K562 (cell line): ENCODE results near the gene TPRG1L. TPM values are rescaled to one million over a fixed set of nuclear protein-coding genes. Genes with fewer than 3 reads are reported as not detected.
A peak's percentile ranks its signal among the peaks of the same experiment; 100 is the strongest.

ENCODE experiments used
- ATAC-seq: fragments of 200-7000 bp; cut with Tn5 transposase; 3 replicates; pipeline ENCODE4 v1.9.1; 2020; ENCODE audit warnings: moderate library complexity
- BruUV-seq: library from RNA; stranded (reverse); fragments of 400-500 nt; replicated peaks from 2 replicates; lab custom pipeline; 2021; lab: Mats Ljungman, UMichigan
- CTCF ChIA-PET: fragments of 300-600 bp; formaldehyde crosslinking; extraction: SDS; loops from one replicate; lab custom pipeline; 2021; ENCODE audit warnings: low intra/inter-chr PET ratio; lab: Yijun Ruan, JAX
- POLR2A ChIA-PET: fragments of 300-600, 350-650 bp; sonication (Branson Sonifier 250); formaldehyde crosslinking; extraction: SDS; loops from one replicate; lab custom pipeline; 2021; ENCODE audit warnings: antibody characterized with exemption, inconsistent platforms; lab: Yijun Ruan, JAX
- DNase-seq, 4 experiments: peaks; one replicate each; pipeline versions ENCODE4 v3.0.0 to v3.0.0-alpha.2; 2011 to 2018; ENCODE audit warnings: low spot score in 3 of 4, mixed read lengths in 3 of 4; ENCODE audit errors: extremely low read depth in 1 of 4
- FAIRE-seq: peaks from 2 replicates; lab custom pipeline; 2011; peaks lifted over from hg19 to GRCh38; lab: Jason Lieb, UNC
- H2AFZ ChIP-seq: 2 replicates; pipeline ENCODE4 v1.6.0; 2011; ENCODE audit warnings: low read depth, low read length, control low read depth, inconsistent platforms
- H3K27ac ChIP-seq: fragments of 200-600 bp; 3 replicates; pipeline ENCODE4 v1.8.0; 2011; ENCODE audit warnings: low read depth, mild to moderate bottlenecking, control low read depth, inconsistent platforms, low read length, moderate library complexity, mixed read lengths; ENCODE audit errors: extremely low read depth
- H3K27me3 ChIP-seq, 2 experiments: fragments of 300-600 bp in 1 of 2; 2 replicates in 1 of 2; 3 replicates in 1 of 2; pipeline versions ENCODE4 v1.6.0 to v1.8.0; 2011; ENCODE audit warnings: inconsistent platforms in 2 of 2, low read length in 2 of 2, mild to moderate bottlenecking in 1 of 2, mixed read lengths in 1 of 2, moderate library complexity in 1 of 2; ENCODE audit not compliant: control insufficient read depth in 2 of 2, insufficient read depth in 2 of 2
- H3K36me3 ChIP-seq: fragments of 300-600 bp; 3 replicates; pipeline ENCODE4 v1.8.0; 2011; ENCODE audit warnings: mild to moderate bottlenecking, low read length, inconsistent platforms; ENCODE audit not compliant: control insufficient read depth, insufficient read depth
- H3K4me1 ChIP-seq, 2 experiments: fragments of 200-600 bp in 1 of 2; replicated peaks in 1 of 2; 2 replicates in 1 of 2; 3 replicates in 1 of 2; pipeline versions ENCODE4 v1.5.1 to v1.8.0; 2011; ENCODE audit warnings: inconsistent platforms in 2 of 2, low read length in 2 of 2, mild to moderate bottlenecking in 1 of 2, mixed read lengths in 1 of 2, moderate library complexity in 1 of 2; ENCODE audit not compliant: control insufficient read depth in 2 of 2, insufficient read depth in 2 of 2
- H3K4me2 ChIP-seq: 2 replicates; pipeline ENCODE4 v1.6.1; 2011; ENCODE audit warnings: low read length, control low read depth, inconsistent platforms, mixed read lengths; ENCODE audit not compliant: insufficient read depth
- H3K4me3 ChIP-seq: fragments of 200-600 bp; sonication (generic), shearing (Covaris generic); 2 replicates; pipeline ENCODE4 v1.5.1; 2016; ENCODE audit warnings: control low read depth, inconsistent platforms
- H3K79me2 ChIP-seq: fragments of 200-600 bp; 3 replicates; pipeline ENCODE4 v1.8.0; 2011; ENCODE audit warnings: low read length, inconsistent platforms; ENCODE audit not compliant: control insufficient read depth, insufficient read depth
- H3K9ac ChIP-seq, 2 experiments: 2 replicates each; pipeline versions ENCODE4 v1.6.0 to v1.6.1; 2011; ENCODE audit warnings: low read depth in 2 of 2, low read length in 2 of 2, control low read depth in 1 of 2, inconsistent platforms in 1 of 2, mild to moderate bottlenecking in 1 of 2, mixed read lengths in 1 of 2; ENCODE audit not compliant: insufficient read depth in 1 of 2
- H3K9me1 ChIP-seq: one replicate; pipeline ENCODE4 v1.6.0; 2011; ENCODE audit warnings: inconsistent platforms, mild to moderate bottlenecking, low read length, moderate library complexity; ENCODE audit not compliant: control insufficient read depth, insufficient read depth
- H3K9me3 ChIP-seq: replicated peaks from 2 replicates; pipeline ENCODE4 v1.5.1; 2011; ENCODE audit warnings: low read depth, low read length, inconsistent platforms; ENCODE audit not compliant: control insufficient read depth, insufficient read depth
- H4K20me1 ChIP-seq: replicated peaks from 2 replicates; pipeline ENCODE4 v1.6.1; 2011; ENCODE audit warnings: low read length, inconsistent platforms, mixed read lengths; ENCODE audit not compliant: control insufficient read depth, insufficient read depth
- POLR2G ChIP-seq: fragments of 200-400 bp; formaldehyde crosslinking; IDR thresholded peaks from 2 replicates; pipeline ENCODE4 v1.6.1; 2017; ENCODE audit warnings: low read depth, mild to moderate bottlenecking, antibody characterized with exemption, low read length, moderate library complexity
- WGBS: fragments of 100-300 bp; shearing (Covaris generic); methylation state at CpG from one replicate; pipeline ENCODE4 v1.1.6; 2016; ENCODE audit warnings: low coverage, mixed read lengths; ENCODE audit not compliant: insufficient coverage; ENCODE audit errors: missing lambda C conversion rate; 5-methylcytosine and 5-hydroxymethylcytosine counted together
- in situ Hi-C: fragments of 300-500 bp; cut with MboI; formaldehyde crosslinking; loops from 4 replicates; pipeline ENCODE4 v1.15.0; 2018; ENCODE audit warnings: inconsistent platforms, mixed read lengths
- intact Hi-C: fragments of 100-400 bp; cut with micrococcal nuclease; formaldehyde crosslinking; loops from 2 replicates; pipeline ENCODE4 v1.14.2; 2022
- polyA plus RNA-seq, 8 experiments: library from polyadenylated mRNA; depleted of rRNA in 4 of 8; stranded (reverse) in 5 of 8; unstranded in 3 of 8; fragments of >200 nt; fragmentation: Nextera tagmentation in 2 of 8; fragmentation: Illumina TruSeq in 1 of 8; extraction: Ambion mirVana in 2 of 8; extraction: Trizol in 1 of 8; gene quantifications; 2 replicates each; pipeline versions ENCODE4 v1.2.1 to v1.2.3, GENCODE V29; 2011 to 2014; ENCODE audit warnings: inconsistent platforms in 1 of 8, missing spikeins in 1 of 8
- total RNA-seq, 7 experiments: library from RNA; depleted of rRNA in 6 of 7; stranded (reverse); fragments of >200 nt in 6 of 7; fragmentation: Illumina TruSeq in 2 of 7; extraction: Trizol in 2 of 7; gene quantifications; 2 replicates each; pipeline versions ENCODE4 v1.2.1 to v1.2.3, GENCODE V29; 2011 to 2021; ENCODE audit warnings: low replicate concordance in 1 of 7
- TF ChIP-seq, protein P1 (sequence below), 2 experiments: fragments of 450-650 bp; IDR thresholded peaks; 2 replicates each; pipeline ENCODE4 v1.6.1; 2016; ENCODE audit warnings: mild to moderate bottlenecking in 2 of 2, borderline replicate concordance in 1 of 2, low read depth in 1 of 2, moderate library complexity in 1 of 2

TPRG1L gene
- total and polyA plus RNA-seq, 9 of the 15 experiments (the other 6 are each of a cell fraction or from before 2014, with no cell fraction given), result 1.6 to 11.0 (median 6.2) TPM

DNA sequence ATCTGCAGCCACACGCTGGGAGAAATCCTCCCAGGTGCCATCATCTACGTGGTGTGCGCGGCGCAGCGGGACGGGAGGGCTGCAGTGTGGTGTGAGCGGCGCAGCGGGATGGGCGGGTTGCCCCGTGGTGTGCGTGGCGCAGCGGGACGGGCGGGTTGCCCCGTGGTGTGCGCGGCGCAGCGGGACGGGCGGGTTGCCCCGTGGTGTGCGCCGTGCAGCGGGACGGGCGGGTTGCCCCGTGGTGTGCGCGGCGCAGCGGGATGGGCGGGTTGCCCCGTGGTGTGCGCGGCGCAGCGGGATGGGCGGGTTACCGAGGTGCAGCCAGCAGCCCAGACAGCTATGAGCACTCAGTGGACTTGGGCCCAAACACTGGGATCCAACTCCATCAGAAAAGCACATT lies 20.4 kb downstream of the TPRG1L start:
- Histone ChIP-seq H3K4me2 (no peak overlapping the region), H3K36me3 (peaks cover 44% of the 10 kb centered on the region; the same call in 2 of the 3 replicates), H3K9me3 (no peaks in the 10 kb centered on the region), H4K20me1 (0 out of 2 replicates have a peak, but pooled peaks cover 4% of the 10 kb centered on the region), H2AFZ (no peak overlapping the region), H3K27ac (no peak overlapping the region), H3K4me3 (no peak overlapping the region), H3K4me1 (peaks cover 6 to 11% of the 10 kb centered on the region in 2 experiments; a peak in 4 of 5 replicates), H3K9me1 (no peaks in the 10 kb centered on the region), H3K27me3 (no peaks in the 10 kb centered on the region), H3K79me2 (peaks cover 11% of the 10 kb centered on the region), H3K9ac (no peak overlapping the region)
- intact Hi-C loops (no loop called here), in situ Hi-C loops (no loop called here)
- POLR2A ChIA-PET, result interaction anchor here (1.9 kb wide), 1 partner anchor 16 kb away, joined by 4 read pairs; no protein-coding TSS in a partner anchor
- DNase-seq, result no peak
- 100% methylated on average over 21 of the region's 43 CpGs for WGBS
- no peak for FAIRE-seq
- no peak for ATAC-seq
- CTCF ChIA-PET, result no interaction called here
- no TSS peak for BruUV-seq
- TF ChIP-seq, protein P1, sequence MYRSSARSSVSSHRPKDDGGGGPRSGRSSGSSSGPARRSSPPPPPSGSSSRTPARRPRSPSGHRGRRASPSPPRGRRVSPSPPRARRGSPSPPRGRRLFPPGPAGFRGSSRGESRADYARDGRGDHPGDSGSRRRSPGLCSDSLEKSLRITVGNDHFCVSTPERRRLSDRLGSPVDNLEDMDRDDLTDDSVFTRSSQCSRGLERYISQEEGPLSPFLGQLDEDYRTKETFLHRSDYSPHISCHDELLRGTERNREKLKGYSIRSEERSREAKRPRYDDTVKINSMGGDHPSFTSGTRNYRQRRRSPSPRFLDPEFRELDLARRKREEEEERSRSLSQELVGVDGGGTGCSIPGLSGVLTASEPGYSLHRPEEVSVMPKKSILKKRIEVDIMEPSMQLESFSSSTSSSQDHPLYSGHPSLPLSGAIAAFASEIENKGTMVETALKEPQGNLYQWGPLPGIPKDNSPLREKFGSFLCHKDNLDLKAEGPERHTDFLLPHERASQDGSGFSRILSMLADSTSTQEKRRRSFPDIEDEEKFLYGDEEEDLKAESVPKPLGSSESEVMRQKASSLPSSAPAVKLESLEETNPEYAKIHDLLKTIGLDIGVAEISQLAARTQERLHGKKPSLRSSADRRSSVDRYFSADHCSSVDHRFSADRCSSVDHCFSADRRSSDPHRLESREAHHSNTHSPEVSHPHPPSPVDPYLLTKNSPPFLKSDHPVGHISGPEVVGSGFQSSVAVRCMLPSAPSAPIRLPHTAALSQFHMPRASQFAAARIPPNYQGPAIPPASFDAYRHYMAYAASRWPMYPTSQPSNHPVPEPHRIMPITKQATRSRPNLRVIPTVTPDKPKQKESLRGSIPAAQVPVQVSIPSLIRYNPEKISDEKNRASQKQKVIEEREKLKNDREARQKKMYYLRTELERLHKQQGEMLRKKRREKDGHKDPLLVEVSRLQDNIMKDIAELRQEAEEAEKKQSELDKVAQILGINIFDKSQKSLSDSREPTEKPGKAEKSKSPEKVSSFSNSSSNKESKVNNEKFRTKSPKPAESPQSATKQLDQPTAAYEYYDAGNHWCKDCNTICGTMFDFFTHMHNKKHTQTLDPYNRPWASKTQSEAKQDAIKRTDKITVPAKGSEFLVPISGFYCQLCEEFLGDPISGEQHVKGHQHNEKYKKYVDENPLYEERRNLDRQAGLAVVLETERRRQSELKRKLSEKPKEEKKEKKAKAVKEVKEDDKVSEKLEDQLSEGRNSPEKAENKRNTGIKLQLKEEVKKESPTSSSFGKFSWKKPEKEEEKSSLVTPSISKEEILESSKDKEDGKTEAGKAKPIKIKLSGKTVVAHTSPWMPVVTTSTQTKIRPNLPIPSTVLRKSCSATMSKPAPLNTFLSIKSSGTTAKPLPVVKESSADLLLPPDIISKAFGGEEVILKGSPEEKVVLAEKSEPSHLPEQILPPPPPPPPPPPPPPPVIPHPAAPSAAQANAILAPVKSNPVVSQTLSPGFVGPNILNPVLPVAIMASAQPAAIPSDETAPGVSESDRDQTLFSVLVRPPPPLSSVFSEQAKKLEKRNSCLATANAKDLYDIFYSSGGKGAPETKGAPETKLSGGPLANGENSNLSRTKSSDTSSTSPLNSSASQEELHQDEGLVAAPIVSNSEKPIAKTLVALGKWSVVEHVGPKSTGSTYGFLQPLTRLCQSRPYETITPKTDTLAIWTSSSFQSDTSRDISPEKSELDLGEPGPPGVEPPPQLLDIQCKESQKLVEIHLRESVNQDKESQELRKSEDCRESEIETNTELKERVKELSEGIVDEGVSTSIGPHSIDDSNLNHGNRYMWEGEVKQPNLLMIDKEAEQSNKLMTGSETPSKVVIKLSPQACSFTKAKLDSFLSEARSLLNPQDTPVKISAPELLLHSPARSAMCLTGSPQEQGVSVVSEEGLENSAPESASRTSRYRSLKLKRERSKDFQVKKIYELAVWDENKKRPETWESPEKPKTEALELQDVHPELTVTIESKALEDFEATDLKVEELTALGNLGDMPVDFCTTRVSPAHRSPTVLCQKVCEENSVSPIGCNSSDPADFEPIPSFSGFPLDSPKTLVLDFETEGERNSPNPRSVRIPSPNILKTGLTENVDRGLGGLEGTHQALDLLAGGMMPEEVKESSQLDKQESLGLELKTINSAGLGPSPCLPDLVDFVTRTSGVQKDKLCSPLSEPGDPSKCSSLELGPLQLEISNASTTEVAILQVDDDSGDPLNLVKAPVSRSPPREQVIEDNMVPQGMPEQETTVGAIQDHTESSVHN (IDR thresholded peaks at IDR 0.05; ENCODE audit: borderline replicate concordance in 1 of 2, low read depth in 1 of 2), result no peak
- 0 out of 2 replicates have a peak, but pooled peaks have one; percentile 22 for TF ChIP-seq POLR2G
